ENCODE results near the gene OR10G3.

The OR10G3 gene

DNA sequence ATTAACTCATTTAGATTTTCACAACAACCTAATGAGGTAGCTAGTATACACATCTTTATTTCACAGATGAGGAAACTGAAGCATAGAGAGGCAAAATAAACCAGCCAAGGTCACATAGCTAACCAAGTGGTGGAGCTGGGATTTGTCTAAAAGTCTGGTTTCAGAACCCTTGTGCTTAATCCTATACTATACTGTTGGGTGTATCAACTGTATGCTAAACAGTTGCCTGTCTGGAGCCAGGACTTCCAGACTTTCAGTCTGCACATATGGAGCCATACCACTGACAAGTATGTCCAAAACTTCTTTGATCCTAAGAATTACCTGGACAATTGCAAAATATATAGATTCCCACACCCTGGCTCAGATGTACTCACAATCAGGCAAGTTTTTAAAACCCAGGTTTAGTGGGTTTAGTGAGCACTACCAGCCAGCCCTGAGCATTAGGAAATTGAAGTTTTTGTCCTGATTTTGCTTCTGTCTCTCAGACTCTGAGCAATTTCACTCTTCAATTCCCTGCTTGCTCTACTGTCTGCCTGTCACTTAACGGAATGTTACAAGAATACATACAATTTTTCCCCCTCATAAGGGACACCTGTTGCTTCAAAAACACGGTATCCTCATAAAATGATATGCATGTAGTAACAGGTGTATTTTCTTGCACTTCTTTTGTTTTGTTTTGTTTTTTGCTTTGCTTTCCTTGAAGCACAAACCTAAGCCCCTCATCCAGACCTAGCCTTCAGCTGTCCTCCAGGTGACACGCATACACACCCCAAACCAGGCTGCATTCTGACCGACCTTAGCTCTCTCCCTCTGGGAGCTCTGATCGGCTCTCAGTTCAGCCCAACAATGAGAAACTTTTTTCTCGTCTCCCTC lies 44.1 kb downstream of the OR10G3 start:
- DNase-seq = no peak

DNA sequence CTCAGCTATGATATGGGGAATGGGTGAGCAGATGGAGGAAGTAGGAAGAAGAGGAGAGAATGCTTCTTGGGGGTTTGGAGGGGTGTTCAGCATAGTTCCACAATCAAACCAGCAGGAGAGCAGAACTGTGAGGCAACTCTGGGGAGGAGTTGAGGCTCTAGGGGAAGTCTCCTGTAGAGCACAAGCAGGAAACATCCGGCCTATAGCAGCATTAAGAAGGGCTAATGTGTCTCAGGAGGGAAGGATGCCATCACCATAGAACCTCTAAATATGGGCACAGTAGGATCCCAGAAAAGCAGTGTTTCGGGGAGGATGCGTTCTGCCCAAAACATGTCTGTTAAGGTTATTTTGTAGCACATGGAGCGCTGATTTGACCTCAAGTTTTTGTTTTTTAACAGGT lies 45.3 kb downstream of the OR10G3 start:
- DNase-seq = peak in 1 of 2 donors; percentile 5

DNA sequence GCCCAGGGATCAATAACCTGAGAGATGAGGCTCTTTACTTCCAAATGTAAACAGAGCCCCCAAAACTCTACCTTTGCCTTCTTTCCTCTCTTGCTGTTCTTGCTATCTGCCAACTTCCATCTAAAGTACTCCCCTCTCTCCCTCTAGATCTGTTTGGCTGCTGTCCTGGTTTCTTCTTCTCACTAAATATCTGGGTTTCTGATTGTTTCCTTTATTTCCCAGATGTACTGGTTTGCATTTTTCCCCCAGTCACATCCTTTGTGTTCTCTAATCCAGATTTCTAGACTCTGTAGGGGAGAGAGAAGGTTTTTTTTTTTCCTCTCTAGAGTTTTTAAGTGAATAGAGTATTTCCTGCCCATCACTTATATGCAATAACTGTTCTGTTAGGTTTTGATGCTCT lies 46.6 kb downstream of the OR10G3 start:
- DNase-seq = no peak

DNA sequence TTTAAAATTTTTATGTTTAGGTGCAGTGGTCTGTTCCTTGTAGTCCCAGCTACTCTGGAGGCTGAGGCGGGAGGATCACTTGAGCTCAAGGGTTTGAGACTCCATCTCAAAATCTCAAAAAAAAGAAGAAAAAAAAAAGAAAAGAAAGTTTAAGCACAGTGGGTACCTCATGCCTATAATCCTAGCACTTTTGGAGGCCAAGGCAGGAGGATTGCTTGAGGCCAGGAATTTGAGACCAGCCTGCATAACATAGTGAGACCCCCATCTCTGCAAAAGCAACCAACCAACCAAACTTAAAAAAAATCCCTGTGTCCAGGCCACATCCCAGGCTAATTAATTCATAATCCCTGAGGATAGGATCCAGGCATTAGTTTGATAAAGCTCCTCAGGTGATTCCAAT lies 50.4 kb downstream of the OR10G3 start:
- no peak for DNase-seq

DNA sequence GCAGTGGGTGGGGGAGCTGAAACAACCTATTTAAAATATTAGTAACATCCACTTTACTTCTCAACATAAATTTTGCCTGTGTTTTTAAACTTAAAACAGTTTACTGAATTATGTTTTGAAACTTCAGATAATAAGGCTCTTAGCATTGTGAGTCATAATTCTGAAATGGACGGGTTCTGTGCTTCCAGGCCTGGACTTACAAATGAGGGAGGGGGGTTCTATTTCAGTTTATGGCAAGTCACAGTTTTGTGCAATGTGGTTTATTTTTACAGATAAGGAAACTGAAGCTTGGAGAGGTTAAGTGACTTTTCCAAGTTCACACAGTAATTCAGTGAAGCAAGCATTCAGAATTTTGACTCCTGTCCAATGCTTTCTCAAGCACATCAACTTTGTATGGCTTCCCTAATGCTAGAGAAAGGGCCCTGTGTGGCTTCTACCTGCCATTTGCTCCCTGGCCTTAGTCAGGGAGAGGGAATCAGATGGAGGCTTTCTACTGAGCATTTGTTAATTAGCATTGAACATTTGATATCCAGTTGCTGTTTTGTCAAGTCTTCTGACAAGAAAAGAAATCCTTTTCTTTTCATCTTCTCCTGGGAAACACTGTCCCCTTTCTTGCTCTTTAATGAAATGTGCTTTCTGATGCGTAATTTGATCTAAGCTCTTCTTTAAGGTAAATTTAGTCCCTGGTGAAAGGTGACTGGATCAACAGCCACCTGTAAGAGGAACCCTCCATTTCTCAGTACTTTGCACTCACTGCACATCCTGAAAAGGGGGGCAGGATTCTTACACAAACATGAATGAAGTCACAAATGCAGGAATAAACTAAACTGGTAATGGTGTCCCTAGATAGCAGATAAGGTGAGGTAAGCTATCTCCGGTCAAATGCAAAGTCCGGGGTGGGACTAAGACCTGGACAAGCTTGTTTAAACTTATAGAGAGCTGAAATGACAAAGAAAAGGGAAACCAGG lies 51.2 kb downstream of the OR10G3 start:
- no peak for DNase-seq

DNA sequence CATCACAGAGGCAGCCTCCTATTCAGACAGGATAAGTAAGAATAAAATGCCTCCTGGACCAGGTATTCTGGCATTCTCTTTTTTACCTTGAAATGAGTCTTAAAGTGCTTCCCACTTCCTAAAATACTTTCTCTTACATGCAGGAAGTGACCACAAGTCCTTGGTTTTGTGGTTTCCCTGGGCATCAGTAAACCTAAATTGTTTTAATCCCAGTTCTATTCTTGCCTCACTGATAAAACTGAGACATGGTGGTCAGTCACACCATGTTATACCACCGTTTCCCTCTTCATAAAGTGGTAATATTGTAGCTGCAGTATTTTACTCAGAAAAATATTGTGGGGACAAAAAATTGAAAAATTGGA lies 52.6 kb downstream of the OR10G3 start:
- DNase-seq = no peak

DNA sequence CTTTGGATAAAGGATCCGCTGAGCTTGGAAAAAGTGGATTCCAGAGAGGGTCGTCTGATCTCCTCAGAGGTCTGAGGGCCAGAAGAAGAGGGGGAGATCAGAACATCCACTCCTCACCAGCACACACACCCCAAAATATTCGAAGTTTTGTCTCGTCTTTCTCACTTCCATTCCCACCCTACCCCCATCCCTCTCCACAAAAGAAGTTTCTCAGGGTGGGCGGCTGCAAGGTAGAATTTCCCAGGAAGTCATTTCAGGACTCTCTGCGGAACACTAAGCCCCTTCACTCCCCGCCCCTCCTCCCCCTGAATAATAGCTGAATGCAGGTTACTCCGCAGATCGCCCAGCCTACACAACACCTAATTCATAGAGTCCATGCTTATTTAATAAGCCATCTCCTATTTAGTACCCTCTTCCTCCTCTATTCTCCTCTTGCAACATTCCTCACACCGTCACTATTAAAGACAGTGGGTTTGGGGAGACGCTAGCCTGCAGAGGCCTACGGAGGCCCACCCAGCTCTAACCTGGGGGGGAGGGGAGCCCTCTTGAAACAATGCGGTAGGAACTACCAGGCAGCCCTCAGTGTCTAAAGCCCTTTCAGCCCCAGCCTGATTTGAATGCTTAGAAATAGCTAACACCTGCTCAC lies 53.1 kb downstream of the OR10G3 start:
- DNase-seq = no peak

DNA sequence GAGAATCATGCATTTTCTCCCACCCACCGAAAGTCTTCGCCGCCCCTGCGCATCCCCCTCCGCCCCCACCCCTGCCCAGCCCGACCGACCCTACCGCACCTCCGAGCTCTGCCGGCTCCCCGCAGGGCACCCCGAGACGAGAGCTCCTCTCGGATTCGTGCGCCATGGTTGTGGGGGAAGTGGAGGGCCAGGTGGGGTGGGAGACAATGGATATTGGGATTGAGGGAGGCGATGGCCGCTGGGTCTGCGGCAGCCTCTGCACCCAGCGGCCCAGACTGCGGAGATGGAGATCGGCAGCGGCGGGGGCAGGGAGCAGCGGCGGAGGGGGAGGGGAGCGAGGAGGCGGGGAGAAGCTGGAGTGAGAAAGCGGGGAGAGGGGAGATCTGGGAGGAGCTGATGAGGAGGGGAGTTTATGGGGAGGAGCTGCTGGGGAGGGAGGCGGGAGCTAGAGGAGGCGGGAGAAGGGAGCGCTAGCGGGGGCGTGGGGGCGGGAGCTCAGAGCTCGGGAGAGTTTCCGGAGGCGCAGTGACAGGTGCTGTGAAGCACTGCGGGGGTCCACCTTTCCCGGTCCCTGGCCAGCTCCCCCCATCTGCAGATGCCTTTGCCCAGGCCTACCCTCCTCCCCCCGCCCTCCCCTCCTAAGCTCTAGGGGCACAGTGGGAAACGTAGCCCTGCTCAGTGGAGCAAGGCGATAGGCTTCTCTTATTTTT lies 53.8 kb downstream of the OR10G3 start, which contains the start of gene SALL2:
TSS of gene SALL2 (minus strand) at position 385 of the 710 bp plus-strand sequence. CDS start at position 166, 219 bp downstream.
- no peak for DNase-seq

DNA sequence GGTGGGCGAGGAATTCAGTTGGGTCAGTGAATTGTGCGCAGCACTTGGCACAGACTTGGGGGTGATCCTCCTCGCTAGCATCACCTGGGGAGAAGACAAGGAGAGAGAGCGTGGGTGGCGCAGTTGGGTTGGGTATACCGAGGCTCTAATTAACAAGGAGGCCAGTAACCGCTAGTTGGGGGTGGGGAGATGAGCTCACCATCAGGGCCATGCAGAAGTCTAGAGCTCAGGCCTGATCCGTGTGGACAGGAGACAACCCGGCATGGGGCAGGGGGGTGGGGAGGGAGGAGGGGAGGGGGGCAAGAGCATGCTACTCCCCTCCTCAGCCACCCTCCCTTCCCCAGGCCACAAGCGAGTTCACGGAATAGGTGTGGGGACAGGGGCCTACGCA lies 54.3 kb downstream of the OR10G3 start:
- DNase-seq = no peak

DNA sequence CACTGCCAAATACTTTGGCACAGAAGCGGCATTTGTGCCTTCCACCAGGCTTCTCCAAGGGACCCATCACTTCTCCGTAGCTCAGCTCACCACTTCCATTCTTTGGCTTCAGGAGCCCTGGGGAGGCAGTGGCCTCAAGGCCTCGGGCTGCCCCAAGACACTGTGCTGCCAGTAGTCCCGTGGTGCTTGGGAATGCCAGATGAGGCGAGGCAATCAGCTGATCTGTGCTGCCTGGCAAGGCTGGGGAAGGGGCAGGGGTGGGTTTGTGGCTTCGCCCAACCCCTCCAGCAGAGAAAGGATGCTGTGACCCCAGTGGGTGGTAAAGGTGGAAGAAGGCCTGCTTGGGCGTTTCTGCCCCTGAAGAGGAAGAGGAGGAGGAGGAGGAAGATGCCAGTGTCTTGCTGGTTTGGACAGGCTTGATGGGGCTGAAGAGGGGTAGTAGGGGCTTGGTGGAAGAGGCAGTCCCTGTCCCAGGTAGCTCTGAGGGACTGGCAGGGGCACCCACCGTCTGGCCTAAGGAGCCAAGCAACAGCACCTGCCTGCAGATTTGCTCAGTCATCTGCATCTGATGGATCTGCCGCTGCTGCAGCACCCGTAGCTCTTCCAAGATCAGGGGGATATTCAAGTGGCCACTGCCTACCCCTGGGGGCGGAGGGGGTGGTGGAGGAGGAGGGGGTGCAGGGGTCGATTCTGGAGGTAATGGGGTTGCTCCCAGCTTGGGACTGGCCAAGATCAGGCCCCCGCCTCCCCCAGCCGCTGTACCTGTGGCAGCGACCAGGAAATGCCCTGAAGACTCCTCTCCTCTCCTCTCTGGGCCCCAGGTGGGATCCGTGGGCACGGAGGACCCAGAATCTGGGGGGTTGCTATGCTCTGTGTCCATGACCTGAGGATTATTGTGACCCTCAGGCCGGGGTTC lies 55.0 kb downstream of the OR10G3 start:
- no peak for DNase-seq

DNA sequence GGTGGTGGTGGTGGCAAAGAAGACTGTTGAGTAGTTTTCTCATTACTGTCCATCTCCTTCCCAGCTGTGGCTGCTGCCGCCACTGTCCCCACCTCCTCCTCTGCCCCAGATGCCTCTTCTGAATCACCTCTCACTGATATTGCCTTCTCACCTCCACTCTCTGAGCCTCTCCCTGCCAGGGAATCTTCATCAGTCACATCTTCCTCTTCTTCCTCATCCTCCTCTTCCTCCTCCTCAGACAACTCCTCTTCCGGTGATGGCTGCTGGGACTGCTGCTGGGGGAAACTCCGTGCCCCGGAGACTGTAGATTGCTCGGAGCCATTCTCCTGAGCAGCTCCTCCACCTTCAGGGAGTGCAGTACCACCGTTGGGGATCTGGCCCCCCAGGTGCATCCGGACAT lies 56.7 kb downstream of the OR10G3 start:
- DNase-seq = no peak

DNA sequence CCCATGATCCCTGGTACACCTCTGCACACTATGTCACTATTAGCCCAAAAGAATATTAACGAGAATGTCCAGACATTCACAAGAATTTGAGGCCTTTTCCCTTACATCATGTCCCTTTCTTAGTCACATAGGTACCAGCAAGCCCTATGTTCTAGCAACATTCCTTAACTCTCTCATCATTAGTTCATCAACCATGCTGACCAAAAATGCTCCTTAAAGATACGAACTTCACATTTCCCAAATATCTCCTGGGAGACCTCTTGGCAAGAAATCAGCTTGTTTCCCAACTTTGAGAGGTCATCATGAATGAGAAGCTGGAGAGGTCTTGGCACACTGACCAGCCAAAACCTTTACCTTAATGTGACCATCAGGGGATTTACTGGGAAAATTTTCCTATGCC lies 58.4 kb downstream of the OR10G3 start:
- no peak for DNase-seq

DNA sequence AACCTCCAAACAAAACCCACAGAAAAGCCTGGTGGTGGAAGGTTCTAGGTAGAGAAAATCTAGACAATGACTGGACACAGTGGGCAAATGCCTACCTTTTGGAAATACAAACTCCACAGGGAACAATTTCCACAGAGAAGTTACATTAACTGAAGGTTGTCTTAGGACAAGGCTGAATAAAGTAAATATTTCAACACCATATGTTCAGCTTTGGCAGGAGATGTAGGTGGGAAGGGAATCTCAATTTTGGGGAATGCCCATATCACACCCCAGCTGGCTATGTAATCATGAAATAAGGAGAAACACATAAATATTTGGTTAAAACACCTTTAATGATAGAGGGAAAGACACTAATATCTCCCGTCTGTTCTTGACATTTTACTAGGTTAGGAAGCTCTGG lies 59.1 kb downstream of the OR10G3 start:
- DNase-seq = no peak

DNA sequence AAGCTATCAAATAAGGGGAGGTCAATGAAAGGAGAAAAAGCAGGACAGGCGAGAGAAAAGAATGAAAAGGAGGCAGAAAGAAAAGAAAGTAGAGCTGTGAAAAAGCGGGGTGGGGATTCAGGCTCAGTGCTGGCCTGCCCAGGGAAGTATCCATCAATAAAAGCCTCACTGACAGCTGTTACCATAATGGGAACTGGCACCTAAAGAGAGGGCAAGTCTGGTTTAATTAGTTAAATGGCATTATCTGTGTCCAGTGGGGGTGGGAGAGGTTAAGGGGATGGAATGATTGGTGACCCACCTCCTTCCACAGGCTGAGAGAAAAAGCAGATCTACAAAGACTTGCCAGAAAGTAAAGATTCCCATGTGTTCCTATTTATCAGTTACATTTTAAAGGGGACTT lies 61.2 kb downstream of the OR10G3 start:
- DNase-seq = no peak

Data from inflammatory macrophage (primary cell).